ENCODE measurements around the gene SLC9A4. TPM values are rescaled to one million over a fixed set of nuclear protein-coding genes. Genes with fewer than 3 reads are reported as not detected.

Gene SLC9A4
- total RNA-seq, 3 donors from 2014 or later, result 0.05 TPM; not detected in 2

DNA sequence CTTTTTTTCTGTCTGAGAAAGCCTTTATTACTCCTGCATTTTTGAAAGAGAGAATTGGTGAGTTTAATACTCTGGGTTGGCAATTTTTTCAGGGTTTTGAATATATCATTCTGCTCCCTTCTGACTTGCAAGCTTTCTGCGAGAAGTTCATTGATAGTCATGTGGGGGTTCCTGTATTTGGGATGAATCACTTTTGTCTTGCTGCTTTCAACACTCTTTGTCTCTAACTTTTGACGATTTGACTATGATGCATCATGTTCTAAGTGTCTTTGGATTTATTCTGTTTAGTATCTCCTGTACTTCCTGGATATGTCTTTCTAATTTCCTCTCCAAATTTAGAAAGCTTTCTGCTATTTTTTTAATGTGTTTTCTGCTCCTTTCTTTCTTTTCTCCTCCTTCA is 105.3 kb downstream of the SLC9A4 start:
- Mint-ChIP-seq H3K4me3 (no peak overlapping the region), H3K9me3 (peaks cover 21% of the 10 kb centered on the region), H3K36me3 (ENCODE audit: insufficient read depth) (no peaks in the 10 kb centered on the region), H3K27me3 (ENCODE audit: low read depth) (peaks cover 14% of the 10 kb centered on the region), H3K4me1 (ENCODE audit: low read depth) (peaks cover 11% of the 10 kb centered on the region)
- DNase-seq (no peak), ATAC-seq (no peak)

DNA sequence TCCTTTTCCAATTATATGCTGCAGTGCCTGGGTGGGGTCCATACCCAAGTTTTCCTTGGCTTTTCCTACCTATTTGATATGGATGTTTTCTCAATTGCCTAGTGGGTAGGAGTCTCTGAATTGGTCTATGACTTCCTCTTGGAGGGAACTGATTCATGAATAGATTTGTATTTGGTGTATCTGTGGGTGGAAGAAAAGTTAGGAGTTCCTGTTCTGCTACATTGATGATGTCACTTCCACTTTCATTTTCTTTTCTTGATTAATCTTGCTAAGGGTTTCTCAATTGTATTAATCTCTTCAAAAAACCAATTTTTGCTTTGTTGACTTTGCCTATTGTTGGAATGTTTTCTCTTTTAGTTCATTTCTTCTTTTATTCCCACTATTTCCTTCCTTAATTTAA is 108.9 kb downstream of the SLC9A4 start:
- no peak for DNase-seq
- H3K27me3 Mint-ChIP-seq (ENCODE audit: low read depth), result peaks cover 16% of the 10 kb centered on the region
- no peak overlapping the region for H3K4me3 Mint-ChIP-seq

DNA sequence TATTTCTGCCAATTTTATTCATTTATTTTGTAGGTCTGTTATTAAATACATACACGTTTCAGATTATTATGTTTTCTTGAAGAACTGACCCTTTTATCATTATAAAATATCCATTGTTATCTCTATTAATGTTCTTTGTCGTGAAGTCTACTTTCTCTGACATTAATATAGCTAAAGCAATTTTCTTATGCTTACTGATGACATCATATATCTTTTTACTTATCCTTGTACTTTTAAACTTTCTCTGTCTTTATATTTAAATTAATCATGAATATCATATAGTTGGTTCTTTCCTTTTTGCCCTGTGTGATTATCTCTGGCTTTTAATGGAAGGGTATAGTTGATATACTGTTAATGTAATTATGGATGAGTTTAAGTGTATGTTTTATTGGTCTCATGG is 109.8 kb downstream of the SLC9A4 start:
- no peak overlapping the region for H3K4me3 Mint-ChIP-seq
- H3K4me1 Mint-ChIP-seq (ENCODE audit: low read depth), result peaks cover 11% of the 10 kb centered on the region
- ATAC-seq (no peak), DNase-seq (no peak)
- H3K36me3 Mint-ChIP-seq (ENCODE audit: insufficient read depth), result no peaks in the 10 kb centered on the region
- peaks cover 9% of the 10 kb centered on the region for H3K9me3 Mint-ChIP-seq
- H3K27me3 Mint-ChIP-seq (ENCODE audit: low read depth), result peaks cover 18% of the 10 kb centered on the region

More for the DNA sequence above, 108.9 kb downstream of the SLC9A4 start:
- H3K36me3 Mint-ChIP-seq (ENCODE audit: insufficient read depth), result no peaks in the 10 kb centered on the region
- ATAC-seq, result no peak
- peaks cover 14% of the 10 kb centered on the region for H3K9me3 Mint-ChIP-seq
- H3K4me1 Mint-ChIP-seq (ENCODE audit: low read depth), result peaks cover 11% of the 10 kb centered on the region

Other genes starting within 250 kb of the SLC9A4 start
- under 1 TPM; 0.26 to 0.58 (median 0.38) TPM for gene IL1RL1, start 161.7 kb upstream of the SLC9A4 start, total RNA-seq
- gene IL18R1, start 117.4 kb upstream of the SLC9A4 start, total RNA-seq, result 10 to 100 TPM; 15.7 to 19.3 (median 17.9) TPM
- 1 to 10 TPM; 5.2 to 9.6 (median 8.3) TPM for gene IL18RAP, start 50.1 kb upstream of the SLC9A4 start, total RNA-seq
- gene SLC9A2, start 146.3 kb downstream of the SLC9A4 start, total RNA-seq, result under 1 TPM; 0.03 to 0.08 (median 0.05) TPM

Data from activated T-cell treated with anti-CD3 and anti-CD28 coated beads, Interleukin-2, amount 50 U/mL, for 4 hours (primary cell).